ENCODE data around the gene PCID2. TPM values are rescaled to one million over a fixed set of nuclear protein-coding genes. Genes with fewer than 3 reads are reported as not detected.

The PCID2 gene
- total RNA-seq, 1 donor from 2014 or later = 40.9 TPM

DNA sequence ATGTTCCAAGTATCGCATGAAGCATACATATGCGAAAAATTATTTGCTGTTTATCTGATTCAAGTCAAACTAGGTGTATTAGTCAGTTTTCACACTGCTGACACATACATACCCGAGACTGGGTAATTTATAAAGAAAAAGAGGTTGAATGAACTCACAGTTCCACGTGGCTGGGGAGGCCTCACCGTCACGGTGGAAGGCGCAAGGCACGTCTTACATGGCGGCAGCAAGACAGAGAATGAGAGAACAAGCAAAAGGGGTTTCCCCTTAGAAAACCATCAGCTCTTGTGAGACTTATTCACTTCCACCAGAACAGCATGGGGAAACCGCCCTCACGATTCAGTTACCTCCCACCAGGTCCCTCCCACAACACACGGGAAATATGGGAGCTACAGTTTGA, 63.0 kb downstream of the PCID2 start:
- no peak overlapping the region for H3K4me3 ChIP-seq (ENCODE audit: low read depth, low read length)
- TF ChIP-seq CTCF (conservative IDR thresholded peaks at IDR 0.05; ENCODE audit: low read depth, low read length) = no peak
- DNase-seq (ENCODE audit: low read depth) = no peak

GRCh38 chr13:113144255-113144629, 64.2 kb downstream of the PCID2 start:
- DNase-seq (ENCODE audit: low read depth) = no peak
- no peak overlapping the region for H3K4me3 ChIP-seq (ENCODE audit: low read depth, low read length)
- no peak for TF ChIP-seq CTCF (conservative IDR thresholded peaks at IDR 0.05; ENCODE audit: low read depth, low read length)

DNA sequence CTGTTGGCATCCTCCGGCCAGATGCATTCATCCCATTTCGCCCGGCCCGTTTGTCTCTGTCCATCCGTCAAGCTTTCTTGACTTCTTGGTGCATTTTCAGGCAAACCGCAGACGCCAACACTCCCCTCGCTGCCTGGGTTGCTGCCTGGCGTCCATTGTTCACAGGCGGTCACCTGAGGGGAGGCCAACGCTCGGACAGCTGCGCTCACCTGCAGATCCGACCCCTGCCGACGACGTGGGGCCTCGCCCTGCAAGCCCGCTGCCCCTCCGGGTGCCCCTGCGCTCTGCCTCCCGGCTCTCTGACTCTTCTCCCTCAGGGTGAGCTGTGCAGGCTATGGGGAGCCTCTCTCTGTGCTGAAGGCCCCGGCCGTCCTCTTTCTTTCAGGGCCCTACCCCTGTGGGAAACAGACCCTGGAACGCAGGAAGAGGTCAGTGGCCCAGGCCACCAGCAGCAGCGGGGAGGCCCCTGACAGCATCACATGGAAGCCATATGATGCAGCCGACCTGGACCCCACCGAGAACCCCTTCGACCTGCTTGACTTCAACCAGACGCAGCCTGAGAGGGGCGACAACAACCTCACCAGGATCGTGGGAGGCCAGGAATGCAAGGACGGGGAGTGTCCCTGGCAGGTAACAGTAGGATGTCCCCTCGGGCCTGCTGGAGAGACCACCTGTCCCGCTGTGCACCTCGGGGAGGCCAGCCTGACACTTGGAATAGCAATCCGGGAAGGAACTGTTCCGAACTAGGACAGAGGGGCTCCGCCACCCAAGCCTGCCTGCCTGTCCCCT, 64.8 kb downstream of the PCID2 start:
- no peak overlapping the region for H3K4me3 ChIP-seq (ENCODE audit: low read depth, low read length)
- TF ChIP-seq CTCF (conservative IDR thresholded peaks at IDR 0.05; ENCODE audit: low read depth, low read length) = no peak
- DNase-seq (ENCODE audit: low read depth) = no peak

GRCh38 chr13:113142876-113143275, 65.6 kb downstream of the PCID2 start:
- H3K4me3 ChIP-seq (ENCODE audit: low read depth, low read length) = no peak overlapping the region
- TF ChIP-seq CTCF (conservative IDR thresholded peaks at IDR 0.05; ENCODE audit: low read depth, low read length) = no peak
- no peak for DNase-seq (ENCODE audit: low read depth)

GRCh38 chr13:113141601-113141970, 66.9 kb downstream of the PCID2 start:
- DNase-seq (ENCODE audit: low read depth) = no peak
- no peak for TF ChIP-seq CTCF (conservative IDR thresholded peaks at IDR 0.05; ENCODE audit: low read depth, low read length)
- no peak overlapping the region for H3K4me3 ChIP-seq (ENCODE audit: low read depth, low read length)

DNA sequence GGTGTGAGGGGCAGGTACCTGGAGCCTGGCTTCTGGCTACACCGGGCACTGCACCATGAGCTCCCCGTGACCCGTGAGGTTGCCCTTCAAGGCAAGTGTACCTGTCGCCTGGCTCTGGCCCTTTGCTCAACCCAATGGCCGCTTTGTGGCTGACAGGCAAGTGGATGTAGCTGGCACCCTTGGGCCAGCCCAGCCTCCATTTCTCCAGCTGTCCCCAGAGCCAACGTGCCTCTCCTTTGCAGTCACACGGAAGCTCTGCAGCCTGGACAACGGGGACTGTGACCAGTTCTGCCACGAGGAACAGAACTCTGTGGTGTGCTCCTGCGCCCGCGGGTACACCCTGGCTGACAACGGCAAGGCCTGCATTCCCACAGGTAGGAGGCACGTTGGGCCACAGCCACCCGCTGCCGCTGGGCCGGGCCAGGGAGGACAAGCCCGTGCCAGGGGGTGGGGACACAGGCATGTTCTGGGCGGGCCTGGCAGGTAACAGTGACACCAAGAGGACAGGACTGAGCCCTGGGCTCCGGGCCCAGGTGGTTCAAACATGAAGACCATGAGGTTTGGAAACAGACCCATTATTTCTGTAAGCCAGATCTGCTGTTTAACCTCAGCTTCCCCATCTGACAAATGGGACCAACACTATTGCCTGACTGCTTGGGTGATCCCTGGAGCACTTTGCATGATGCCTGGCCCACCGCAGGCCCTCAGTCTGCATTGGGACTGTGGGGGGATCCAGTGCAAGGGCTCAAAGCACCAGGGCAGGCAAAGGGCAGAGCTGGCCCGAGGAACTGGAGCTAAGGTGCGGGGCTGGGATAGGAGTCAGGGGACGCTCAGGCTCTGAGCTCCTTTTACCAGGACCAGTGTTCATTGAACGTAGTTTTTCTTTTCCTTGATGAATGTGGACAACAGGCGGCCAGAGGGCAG, 67.5 kb downstream of the PCID2 start:
- no peak for TF ChIP-seq CTCF (conservative IDR thresholded peaks at IDR 0.05; ENCODE audit: low read depth, low read length)
- DNase-seq (ENCODE audit: low read depth) = no peak
- no peak overlapping the region for H3K4me3 ChIP-seq (ENCODE audit: low read depth, low read length)
